ENCODE measurements around the gene SLC6A12. TPM values are rescaled to one million over a fixed set of nuclear protein-coding genes. Genes with fewer than 3 reads are reported as not detected.

The SLC6A12 gene
- total RNA-seq, 2 experiments from 2014 or later: not detected

DNA sequence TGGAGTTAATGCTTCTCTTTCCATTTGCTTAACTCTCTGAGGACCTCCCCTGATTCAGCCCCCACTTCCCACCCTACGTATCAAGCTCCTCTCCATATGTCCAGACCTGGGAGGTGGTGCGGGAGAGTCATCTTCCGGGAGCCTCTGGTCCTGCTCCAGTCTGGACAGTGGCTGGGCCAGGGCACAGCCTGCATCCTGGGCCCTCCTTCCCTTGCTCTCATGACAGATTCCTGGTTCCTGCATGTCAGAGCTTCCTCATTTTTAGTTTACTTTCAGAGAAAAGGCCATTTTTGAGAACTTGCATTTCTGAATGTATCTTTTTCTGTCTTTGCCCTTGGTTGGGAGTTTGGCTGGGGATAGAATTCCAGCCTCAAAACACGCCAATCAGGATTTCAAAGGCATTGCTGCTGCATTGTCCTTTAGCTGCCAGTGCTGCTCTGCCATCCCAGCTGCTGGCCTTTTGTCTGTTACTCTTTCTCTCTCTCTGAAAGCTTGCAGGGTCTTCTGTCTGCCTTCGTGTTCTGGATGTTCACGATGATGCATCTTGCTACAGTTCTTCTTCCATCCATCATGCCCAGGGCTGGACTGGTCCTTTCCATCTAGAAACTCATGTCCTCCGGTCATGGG, 54.7 kb downstream of the SLC6A12 start:
- Mint-ChIP-seq H3K36me3 (ENCODE audit: low read depth) (no peaks in the 10 kb centered on the region), H3K9me3 (ENCODE audit: insufficient read depth) (no peaks in the 10 kb centered on the region), H3K27me3 (ENCODE audit: low read depth) (no peaks in the 10 kb centered on the region), H3K4me3 (no peak overlapping the region), H3K4me1 (ENCODE audit: low read depth) (no peaks in the 10 kb centered on the region), H3K27ac (no peak overlapping the region)
- POLR2A ChIA-PET: no interaction called here
- DNase-seq (no peak), ATAC-seq (no peak)
- CTCF ChIA-PET: no interaction called here

- CTCF ChIA-PET: no interaction called here
- H3K36me3 Mint-ChIP-seq (ENCODE audit: low read depth): no peaks in the 10 kb centered on the region
- no peak for ATAC-seq
- no peaks in the 10 kb centered on the region for H3K27me3 Mint-ChIP-seq (ENCODE audit: low read depth)
- DNase-seq: no peak
- no peak overlapping the region for H3K27ac Mint-ChIP-seq
- no peaks in the 10 kb centered on the region for H3K9me3 Mint-ChIP-seq (ENCODE audit: insufficient read depth)
- H3K4me3 Mint-ChIP-seq: no peak overlapping the region
- POLR2A ChIA-PET: no interaction called here
- peaks cover 3% of the 10 kb centered on the region for H3K4me1 Mint-ChIP-seq (ENCODE audit: low read depth)
Observed at GRCh38 chr12:157644-158043, 56.3 kb downstream of the SLC6A12 start.

GRCh38 chr12:156945-157344, 57.0 kb downstream of the SLC6A12 start:
- Mint-ChIP-seq H3K27me3 (ENCODE audit: low read depth) (no peaks in the 10 kb centered on the region), H3K4me3 (no peak overlapping the region), H3K9me3 (ENCODE audit: insufficient read depth) (no peaks in the 10 kb centered on the region), H3K4me1 (ENCODE audit: low read depth) (peaks cover 3% of the 10 kb centered on the region), H3K27ac (no peak overlapping the region), H3K36me3 (ENCODE audit: low read depth) (no peaks in the 10 kb centered on the region)
- no peak for ATAC-seq
- CTCF ChIA-PET: no interaction called here
- POLR2A ChIA-PET: no interaction called here
- no peak for DNase-seq

DNA sequence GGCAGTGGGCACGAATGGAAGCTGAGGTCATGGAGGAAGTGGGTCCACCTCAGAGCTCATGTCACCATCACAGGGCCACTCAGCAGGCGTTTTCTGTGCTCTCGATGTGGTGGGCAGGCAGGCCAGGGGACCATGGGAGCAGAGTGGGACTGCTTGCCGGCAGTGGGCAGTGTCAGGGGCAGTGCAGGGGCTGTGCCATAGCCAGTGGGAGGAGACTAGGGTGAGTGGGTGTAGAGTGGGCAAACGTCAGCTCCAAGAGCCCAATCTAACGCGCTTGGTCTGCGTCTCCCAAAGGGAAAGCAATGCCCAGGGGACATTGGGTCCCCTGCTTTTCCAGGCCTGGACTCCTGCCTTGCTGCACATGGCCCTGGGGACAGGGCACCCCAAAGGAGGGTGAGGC, 58.3 kb downstream of the SLC6A12 start:
- ChIA-PET CTCF (no interaction called here), POLR2A (no interaction called here)
- DNase-seq (no peak), ATAC-seq (no peak)
- H3K27ac Mint-ChIP-seq: no peak overlapping the region
- H3K36me3 Mint-ChIP-seq (ENCODE audit: low read depth): no peaks in the 10 kb centered on the region
- peaks cover 3% of the 10 kb centered on the region for H3K27me3 Mint-ChIP-seq (ENCODE audit: low read depth)
- H3K9me3 Mint-ChIP-seq (ENCODE audit: insufficient read depth): no peaks in the 10 kb centered on the region
- no peak overlapping the region for H3K4me3 Mint-ChIP-seq
- H3K4me1 Mint-ChIP-seq (ENCODE audit: low read depth): peaks cover 3% of the 10 kb centered on the region

DNA sequence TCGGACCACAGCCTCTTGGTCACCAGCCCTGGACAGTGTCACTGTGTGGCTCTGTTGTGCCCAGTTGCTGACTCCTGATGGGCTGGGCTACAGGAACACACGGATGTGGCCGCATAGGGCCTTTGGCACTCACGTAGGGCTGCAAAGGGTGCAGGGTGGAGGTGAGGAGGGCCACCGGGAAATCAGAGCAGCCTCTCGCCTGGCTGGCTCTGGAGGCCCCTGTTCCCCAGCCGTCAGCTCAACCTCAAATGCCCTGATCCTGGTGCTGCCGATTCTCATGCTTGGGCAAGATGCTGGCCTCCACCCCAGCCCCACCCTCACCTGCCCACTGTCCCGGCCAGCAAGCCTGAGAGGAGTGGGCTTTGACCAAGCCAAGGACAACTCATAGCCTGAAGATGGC, 59.0 kb downstream of the SLC6A12 start:
- CTCF ChIA-PET: no interaction called here
- POLR2A ChIA-PET: no interaction called here
- Mint-ChIP-seq H3K27ac (no peak overlapping the region), H3K27me3 (ENCODE audit: low read depth) (peaks cover 3% of the 10 kb centered on the region), H3K4me1 (ENCODE audit: low read depth) (peaks cover 3% of the 10 kb centered on the region), H3K4me3 (no peak overlapping the region), H3K9me3 (ENCODE audit: insufficient read depth) (no peaks in the 10 kb centered on the region), H3K36me3 (ENCODE audit: low read depth) (no peaks in the 10 kb centered on the region)
- ATAC-seq (no peak), DNase-seq (no peak)

DNA sequence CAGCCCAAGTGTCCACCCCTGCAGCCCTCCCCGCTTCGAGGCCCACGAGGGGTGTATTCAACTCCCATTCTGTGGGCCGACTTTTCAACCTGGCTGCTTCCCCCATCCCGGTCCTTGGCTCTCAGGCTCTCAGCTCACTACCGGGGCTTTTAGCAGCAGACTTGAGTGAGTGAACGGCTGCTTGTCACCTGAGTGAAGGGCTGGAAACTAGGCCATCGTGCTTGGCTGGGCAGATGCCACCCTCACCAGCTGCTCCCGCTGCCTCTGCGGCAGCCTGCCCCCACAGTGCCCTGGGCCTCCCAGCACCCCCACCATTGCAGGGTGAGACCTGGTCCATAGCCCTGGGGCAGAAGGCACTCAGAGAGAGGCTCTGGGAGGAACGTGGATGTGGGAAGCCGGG, 59.9 kb downstream of the SLC6A12 start:
- POLR2A ChIA-PET: no interaction called here
- DNase-seq (no peak), ATAC-seq (no peak)
- peaks cover 3% of the 10 kb centered on the region for H3K27me3 Mint-ChIP-seq (ENCODE audit: low read depth)
- CTCF ChIA-PET: no interaction called here
- no peaks in the 10 kb centered on the region for H3K9me3 Mint-ChIP-seq (ENCODE audit: insufficient read depth)
- H3K27ac Mint-ChIP-seq: no peak overlapping the region
- H3K4me3 Mint-ChIP-seq: no peak overlapping the region
- peaks cover 3% of the 10 kb centered on the region for H3K4me1 Mint-ChIP-seq (ENCODE audit: low read depth)
- no peaks in the 10 kb centered on the region for H3K36me3 Mint-ChIP-seq (ENCODE audit: low read depth)

DNA sequence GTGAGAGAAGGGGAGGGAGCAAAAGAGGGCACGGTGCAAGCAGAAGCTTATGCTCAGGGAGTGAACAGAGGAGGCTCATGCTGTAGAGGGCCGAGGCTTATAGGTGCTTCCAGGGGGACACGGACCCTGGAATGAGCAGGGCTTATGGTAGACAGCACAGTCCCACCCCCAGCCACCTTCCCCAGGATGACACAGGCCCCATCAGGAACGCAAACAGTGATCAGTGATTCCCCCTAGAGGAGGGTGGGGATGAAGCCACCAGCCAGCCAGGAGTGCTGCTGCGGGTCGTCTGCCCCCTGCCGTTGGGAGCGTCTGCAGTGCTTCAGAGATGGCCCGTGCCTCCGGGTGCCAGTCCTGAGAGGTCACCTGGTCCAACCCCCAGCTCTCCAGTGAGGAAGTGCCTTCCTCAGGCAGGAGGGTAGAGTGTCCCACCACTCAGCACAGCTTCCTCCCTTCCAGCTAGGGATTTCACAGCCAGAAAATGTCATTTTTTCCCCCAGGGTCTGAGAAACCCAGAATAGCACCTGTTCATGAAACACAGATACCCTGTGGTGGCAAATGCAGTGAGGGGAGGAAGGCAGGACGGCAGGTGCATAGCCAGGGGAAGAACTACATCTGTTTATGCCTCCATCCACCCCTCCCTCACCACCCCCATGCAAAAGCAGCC, 60.7 kb downstream of the SLC6A12 start:
- H3K9me3 Mint-ChIP-seq (ENCODE audit: insufficient read depth): no peaks in the 10 kb centered on the region

DNA sequence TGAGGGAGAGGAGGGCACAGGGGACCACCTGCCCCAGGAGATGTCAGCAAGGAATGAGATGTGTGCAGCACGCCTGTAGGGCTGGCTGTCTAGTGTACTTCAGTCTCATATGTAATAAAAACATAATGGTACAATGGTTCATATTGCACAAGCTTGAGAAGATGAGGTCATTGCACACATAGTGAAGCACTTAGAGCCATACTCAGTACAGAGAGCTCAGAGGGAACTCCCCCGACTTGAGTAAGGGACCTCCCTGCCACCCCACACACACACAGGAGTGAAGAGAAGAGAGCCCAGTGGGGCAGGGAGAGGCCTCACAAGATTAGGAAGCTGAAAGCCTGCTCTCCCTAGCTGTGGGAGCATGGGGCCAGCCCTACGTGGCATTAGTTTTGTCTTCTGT, 61.5 kb downstream of the SLC6A12 start:
- Mint-ChIP-seq H3K27ac (no peak overlapping the region), H3K4me3 (no peak overlapping the region), H3K9me3 (ENCODE audit: insufficient read depth) (no peaks in the 10 kb centered on the region), H3K36me3 (ENCODE audit: low read depth) (no peaks in the 10 kb centered on the region), H3K4me1 (ENCODE audit: low read depth) (peaks cover 3% of the 10 kb centered on the region), H3K27me3 (ENCODE audit: low read depth) (peaks cover 3% of the 10 kb centered on the region)
- no peak for DNase-seq
- ATAC-seq: no peak
- POLR2A ChIA-PET: no interaction called here
- CTCF ChIA-PET: interaction anchor here (1.1 to 1.3 kb wide), 2 partner anchors 15 to 67 kb away, joined by 3 to 4 read pairs; no protein-coding TSS in a partner anchor

More for the DNA sequence above, 60.7 kb downstream of the SLC6A12 start:
- POLR2A ChIA-PET: no interaction called here
- Mint-ChIP-seq H3K27ac (no peak overlapping the region), H3K4me3 (no peak overlapping the region), H3K36me3 (ENCODE audit: low read depth) (no peaks in the 10 kb centered on the region), H3K27me3 (ENCODE audit: low read depth) (peaks cover 3% of the 10 kb centered on the region), H3K4me1 (ENCODE audit: low read depth) (peaks cover 3% of the 10 kb centered on the region)
- peak; percentile 75 for DNase-seq
- CTCF ChIA-PET: interaction anchor here (0.8 to 1.3 kb wide), 2 partner anchors 8 to 16 kb away, joined by 4 read pairs; no protein-coding TSS in a partner anchor
- ATAC-seq: peak; percentile 90

GRCh38 chr12:151579-151978, 62.4 kb downstream of the SLC6A12 start:
- POLR2A ChIA-PET: no interaction called here
- DNase-seq: no peak
- Mint-ChIP-seq H3K27ac (no peak overlapping the region), H3K4me3 (no peak overlapping the region), H3K9me3 (ENCODE audit: insufficient read depth) (no peaks in the 10 kb centered on the region), H3K36me3 (ENCODE audit: low read depth) (no peaks in the 10 kb centered on the region), H3K4me1 (ENCODE audit: low read depth) (peaks cover 3% of the 10 kb centered on the region), H3K27me3 (ENCODE audit: low read depth) (peaks cover 3% of the 10 kb centered on the region)
- no peak for ATAC-seq
- CTCF ChIA-PET: interaction anchor here (0.7 to 1.1 kb wide), 2 partner anchors 39 to 68 kb away, joined by 3 read pairs; no protein-coding TSS in a partner anchor

DNA sequence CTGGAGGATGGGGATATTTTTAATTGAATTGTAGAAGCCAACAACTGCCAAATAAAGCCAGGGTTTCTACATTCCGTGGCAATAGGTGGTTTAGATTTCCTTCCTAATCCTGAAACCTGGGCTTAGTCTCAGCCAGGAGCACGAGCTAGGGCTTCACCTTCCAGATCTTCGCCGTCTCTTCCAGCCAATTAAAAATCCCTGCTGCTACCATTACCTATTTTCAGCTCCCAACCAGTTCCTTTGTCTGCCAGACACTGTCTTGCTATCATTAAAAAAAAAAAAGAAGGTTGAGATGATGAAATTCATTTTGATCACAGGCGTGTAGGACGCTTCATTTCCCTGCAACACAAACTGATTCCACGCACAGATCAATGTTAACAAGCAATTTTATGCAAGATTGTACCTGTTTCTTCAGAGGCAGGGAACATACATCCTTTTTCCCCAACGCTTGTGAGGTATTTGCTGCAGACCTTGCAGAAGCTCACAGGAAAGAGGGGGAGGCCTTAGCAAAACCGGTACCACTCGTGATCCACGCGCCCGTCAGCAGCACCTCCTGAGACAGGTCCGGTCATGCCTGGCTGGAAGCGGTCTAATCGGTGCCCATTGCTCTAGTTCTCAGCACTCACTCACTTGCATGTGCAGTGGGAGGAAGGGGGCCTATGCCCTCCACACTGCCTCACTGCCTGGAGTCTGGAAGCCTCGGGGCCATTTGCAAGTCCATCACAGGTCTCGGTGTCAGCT, 65.1 kb downstream of the SLC6A12 start:
- POLR2A ChIA-PET: no interaction called here
- no peaks in the 10 kb centered on the region for H3K9me3 Mint-ChIP-seq (ENCODE audit: insufficient read depth)
- H3K4me3 Mint-ChIP-seq: no peak overlapping the region
- H3K4me1 Mint-ChIP-seq (ENCODE audit: low read depth): peaks cover 7% of the 10 kb centered on the region
- H3K36me3 Mint-ChIP-seq (ENCODE audit: low read depth): no peaks in the 10 kb centered on the region
- H3K27ac Mint-ChIP-seq: no peak overlapping the region
- peaks cover 3% of the 10 kb centered on the region for H3K27me3 Mint-ChIP-seq (ENCODE audit: low read depth)
- CTCF ChIA-PET: no interaction called here
- no peak for DNase-seq
- ATAC-seq: no peak

- Mint-ChIP-seq H3K4me1 (ENCODE audit: low read depth) (peaks cover 6% of the 10 kb centered on the region), H3K4me3 (no peak overlapping the region), H3K27me3 (ENCODE audit: low read depth) (peaks cover 3% of the 10 kb centered on the region), H3K36me3 (ENCODE audit: low read depth) (no peaks in the 10 kb centered on the region), H3K9me3 (ENCODE audit: insufficient read depth) (no peaks in the 10 kb centered on the region), H3K27ac (no peak overlapping the region)
- DNase-seq (no peak), ATAC-seq (no peak)
- ChIA-PET CTCF (no interaction called here), POLR2A (no interaction called here)
Observed at GRCh38 chr12:147242-147641, 66.7 kb downstream of the SLC6A12 start.

DNA sequence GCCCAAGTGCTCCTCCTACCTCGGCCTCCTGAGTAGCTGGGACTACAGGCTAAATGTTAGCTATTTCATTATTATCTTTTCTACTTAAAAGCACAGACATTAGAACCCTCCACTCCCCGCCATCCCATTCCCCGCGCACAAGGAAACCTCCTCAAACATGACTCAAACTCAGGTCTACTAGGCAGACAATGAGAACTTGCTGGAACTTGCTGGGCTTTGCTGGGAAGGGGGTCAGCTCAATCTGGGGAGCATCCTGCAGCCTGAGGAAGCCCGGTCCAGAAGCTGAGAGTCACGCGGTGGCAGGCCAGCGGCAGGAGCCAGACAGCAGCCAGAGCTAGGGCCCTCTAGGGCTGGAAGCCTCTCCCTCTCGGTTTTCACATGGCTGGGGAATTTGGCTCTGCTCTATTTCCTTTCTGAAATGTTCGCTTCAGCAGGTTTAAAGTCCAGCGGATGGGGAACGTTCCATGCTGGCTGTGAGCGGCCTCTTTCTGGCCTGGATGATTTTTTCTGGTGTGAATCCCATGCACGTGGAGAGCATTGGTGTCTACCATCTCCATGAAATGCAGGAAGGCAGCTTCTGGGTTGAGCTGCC, 68.5 kb downstream of the SLC6A12 start:
- H3K27me3 Mint-ChIP-seq (ENCODE audit: low read depth): peaks cover 3% of the 10 kb centered on the region
- peaks cover 9% of the 10 kb centered on the region for H3K4me1 Mint-ChIP-seq (ENCODE audit: low read depth)
- no peaks in the 10 kb centered on the region for H3K9me3 Mint-ChIP-seq (ENCODE audit: insufficient read depth)
- no peaks in the 10 kb centered on the region for H3K36me3 Mint-ChIP-seq (ENCODE audit: low read depth)
- DNase-seq: no peak
- no peak for ATAC-seq
- POLR2A ChIA-PET: no interaction called here
- CTCF ChIA-PET: interaction anchor here (1.2 kb wide), 1 partner anchor 8 kb away, joined by 4 read pairs; no protein-coding TSS in a partner anchor
- no peak overlapping the region for H3K4me3 Mint-ChIP-seq
- no peak overlapping the region for H3K27ac Mint-ChIP-seq

Data from activated CD8-positive, alpha-beta T cell treated with anti-CD3 and anti-CD28 coated beads, Interleukin-2, amount 10 ng/mL, durations not matched to agents 7 days and 5 days (primary cell).